GM23248 (cell line): ENCODE measurements around the gene CCDC171. TPM values are rescaled to one million over a fixed set of nuclear protein-coding genes. Genes with fewer than 3 reads are reported as not detected.

Experiments
- DNase-seq: peaks from one replicate; pipeline ENCODE4 v3.0.0-alpha.2; 2015
- H2AFZ ChIP-seq: fragments of 200-600 bp; sonication (generic); 2 replicates; pipeline ENCODE4 v1.6.1; 2016; ENCODE audit warnings: antibody characterized with exemption
- H3F3A ChIP-seq: fragments of 200-600 bp; sonication (generic); 2 replicates; pipeline ENCODE4 v1.6.1; 2016; ENCODE audit warnings: mild to moderate bottlenecking, antibody characterized with exemption, mixed run types; ENCODE audit not compliant: insufficient read depth
- H3K27ac ChIP-seq: fragments of 200-600 bp; sonication (generic); 2 replicates; pipeline ENCODE4 v1.5.1; 2016; ENCODE audit warnings: mild to moderate bottlenecking
- H3K27me3 ChIP-seq: fragments of 200-600 bp; sonication (generic); replicated peaks from 2 replicates; pipeline ENCODE4 v1.6.1; 2016; ENCODE audit warnings: mild to moderate bottlenecking; ENCODE audit not compliant: insufficient read depth
- H3K36me3 ChIP-seq: fragments of 200-600 bp; sonication (generic); 2 replicates; pipeline ENCODE4 v1.6.1; 2016; ENCODE audit warnings: low read depth, mild to moderate bottlenecking
- H3K4me1 ChIP-seq: fragments of 200-600 bp; sonication (generic); 2 replicates; pipeline ENCODE4 v1.6.1; 2016; ENCODE audit warnings: mild to moderate bottlenecking; ENCODE audit not compliant: insufficient read depth
- H3K4me2 ChIP-seq: fragments of 200-600 bp; sonication (generic); one replicate; pipeline ENCODE4 v1.6.1; 2016; ENCODE audit warnings: mild to moderate bottlenecking; ENCODE audit not compliant: unreplicated experiment
- H3K4me3 ChIP-seq: fragments of 200-600 bp; sonication (generic); 2 replicates; pipeline ENCODE4 v1.5.1; 2016; ENCODE audit warnings: mild to moderate bottlenecking
- H3K79me2 ChIP-seq: fragments of 200-600 bp; sonication (generic); 2 replicates; pipeline ENCODE4 v1.6.1; 2016; ENCODE audit warnings: mild to moderate bottlenecking; ENCODE audit not compliant: insufficient read depth
- H3K9ac ChIP-seq: fragments of 200-600 bp; sonication (generic); 2 replicates; pipeline ENCODE4 v1.6.1; 2016; ENCODE audit warnings: mild to moderate bottlenecking
- H3K9me2 ChIP-seq: fragments of 200-600 bp; sonication (generic); 2 replicates; pipeline ENCODE4 v1.6.1; 2016; ENCODE audit warnings: mixed run types, mild to moderate bottlenecking, moderate library complexity; ENCODE audit not compliant: insufficient read depth
- H3K9me3 ChIP-seq: fragments of 200-600 bp; sonication (generic); one replicate; pipeline ENCODE4 v1.6.1; 2017; ENCODE audit warnings: low read depth
- H4K20me1 ChIP-seq: fragments of 200-600 bp; sonication (generic); 2 replicates; pipeline ENCODE4 v1.6.0; 2016; ENCODE audit not compliant: insufficient read depth
- EZH2 ChIP-seq: fragments of 200-600 bp; sonication (generic); IDR thresholded peaks from 2 replicates; pipeline ENCODE4 v1.6.1; 2018; ENCODE audit warnings: antibody characterized with exemption, mild to moderate bottlenecking; ENCODE audit not compliant: insufficient read depth, poor library complexity, severe bottlenecking
- EZH2phosphoT487 ChIP-seq: fragments of 200-600 bp; sonication (generic); IDR thresholded peaks from 2 replicates; pipeline ENCODE4 v1.6.1; 2018; ENCODE audit warnings: antibody characterized with exemption, moderate library complexity, mild to moderate bottlenecking, low read depth; ENCODE audit not compliant: insufficient read depth
- WGBS, 2 experiments: methylation state at CpG; one replicate each; pipeline ENCODE4 v1.1.6; 2015 to 2017; ENCODE audit warnings: low lambda C conversion rate in 2 of 2, low coverage in 1 of 2; ENCODE audit errors: missing lambda C conversion rate in 2 of 2; 5-methylcytosine and 5-hydroxymethylcytosine counted together
- in situ Hi-C: fragments of 300-500 bp; cut with MboI; formaldehyde crosslinking; loops from 2 replicates; pipeline ENCODE4 v1.15.0; 2020
- polyA plus RNA-seq: library from polyadenylated mRNA; unstranded; fragments of >200 nt; fragmentation: Nextera tagmentation; extraction: Ambion mirVana; gene quantifications from 2 replicates; pipeline ENCODE4 v1.2.1, GENCODE V29; 2016
- total RNA-seq: library from RNA; depleted of rRNA; stranded (reverse); fragments of >200 nt; shearing (Covaris generic); gene quantifications from 2 replicates; pipeline ENCODE4 v1.2.3, GENCODE V29; 2014

The CCDC171 gene
- total and polyA plus RNA-seq, 2 experiments from 2014 or later: 0.99 to 3.5 TPM

- whole genome bisulfite sequencing, 2 experiments: 81 to 90% methylated on average over 5 of the region's 5 CpGs
- Histone ChIP-seq H3K9ac (no peak overlapping the region), H3F3A (no peaks in the 10 kb centered on the region), H3K4me2 (no peak overlapping the region), H4K20me1 (no peaks in the 10 kb centered on the region), H3K9me3 (no peaks in the 10 kb centered on the region), H3K36me3 (no peaks in the 10 kb centered on the region), H3K4me1 (no peaks in the 10 kb centered on the region), H3K4me3 (no peak overlapping the region), H3K79me2 (no peaks in the 10 kb centered on the region), H3K9me2 (no peaks in the 10 kb centered on the region), H3K27me3 (no peaks in the 10 kb centered on the region), H2AFZ (no peak overlapping the region), H3K27ac (no peak overlapping the region)
- TF ChIP-seq EZH2phosphoT487 (no peak), EZH2 (no peak)
- no peak for DNase-seq
- in situ Hi-C loops: no loop called here
These were observed 164.6 kb downstream of the CCDC171 start for GRCh38 chr9:15717290-15717967.

- in situ Hi-C loops: no loop called here
- H3K9me3 ChIP-seq: no peaks in the 10 kb centered on the region
- H3K27me3 ChIP-seq: no peaks in the 10 kb centered on the region
- H3K4me3 ChIP-seq: no peak overlapping the region
- no peak overlapping the region for H3K27ac ChIP-seq
- H2AFZ ChIP-seq: no peak overlapping the region
- H3K9me2 ChIP-seq: no peaks in the 10 kb centered on the region
- no peaks in the 10 kb centered on the region for H4K20me1 ChIP-seq
- 62 to 84% methylated on average over 1 of the region's 1 CpG for WGBS, 2 experiments
- H3F3A ChIP-seq: no peaks in the 10 kb centered on the region
- H3K36me3 ChIP-seq: no peaks in the 10 kb centered on the region
- TF ChIP-seq EZH2 (no peak), EZH2phosphoT487 (no peak)
- H3K9ac ChIP-seq: no peak overlapping the region
- no peaks in the 10 kb centered on the region for H3K4me1 ChIP-seq
- no peaks in the 10 kb centered on the region for H3K79me2 ChIP-seq
- no peak overlapping the region for H3K4me2 ChIP-seq
- no peak for DNase-seq
These were observed 165.6 kb downstream of the CCDC171 start for GRCh38 chr9:15718423-15718822.

- H3K27me3 ChIP-seq: no peaks in the 10 kb centered on the region
- TF ChIP-seq EZH2phosphoT487 (no peak), EZH2 (no peak)
- no peak overlapping the region for H3K9ac ChIP-seq
- DNase-seq: no peak
- no peaks in the 10 kb centered on the region for H3K9me2 ChIP-seq
- no peaks in the 10 kb centered on the region for H3K79me2 ChIP-seq
- H3K9me3 ChIP-seq: no peaks in the 10 kb centered on the region
- in situ Hi-C loops: no loop called here
- H3F3A ChIP-seq: no peaks in the 10 kb centered on the region
- no peak overlapping the region for H2AFZ ChIP-seq
- H3K4me2 ChIP-seq: no peak overlapping the region
- H3K4me1 ChIP-seq: peaks cover 13% of the 10 kb centered on the region; the same call in 1 of the 2 replicates
- 9 to 22% methylated on average over 1 of the region's 1 CpG for WGBS, 2 experiments
- no peak overlapping the region for H3K4me3 ChIP-seq
- H3K27ac ChIP-seq: no peak overlapping the region
- H4K20me1 ChIP-seq: no peaks in the 10 kb centered on the region
- no peaks in the 10 kb centered on the region for H3K36me3 ChIP-seq
These were observed 168.0 kb downstream of the CCDC171 start for GRCh38 chr9:15720861-15721260.

GRCh38 chr9:15722888-15723287 lies 170.0 kb downstream of the CCDC171 start:
- 68 to 72% methylated on average over 5 of the region's 5 CpGs for WGBS, 2 experiments

More at GRCh38 chr9:15722888-15723287, 170.0 kb downstream of the CCDC171 start:
- Histone ChIP-seq H4K20me1 (no peaks in the 10 kb centered on the region), H3K9me3 (no peaks in the 10 kb centered on the region), H3K36me3 (no peaks in the 10 kb centered on the region), H3K27ac (no peak overlapping the region), H2AFZ (no peak overlapping the region), H3K9ac (no peak overlapping the region), H3K9me2 (no peaks in the 10 kb centered on the region), H3K79me2 (no peaks in the 10 kb centered on the region), H3K27me3 (no peaks in the 10 kb centered on the region), H3F3A (no peaks in the 10 kb centered on the region), H3K4me1 (peaks cover 18% of the 10 kb centered on the region; the same call in 1 of the 2 replicates), H3K4me2 (no peak overlapping the region), H3K4me3 (no peak overlapping the region)
- TF ChIP-seq EZH2phosphoT487 (no peak), EZH2 (no peak)
- no peak for DNase-seq
- in situ Hi-C loops: no loop called here
